KMS-11 (cell line): ENCODE measurements around the gene CTBP1.

Source experiments
- H2AFZ ChIP-seq: fragments of 200-600 bp; sonication (generic); 2 replicates; pipeline ENCODE4 v1.6.1; 2016; ENCODE audit warnings: antibody characterized with exemption, mixed run types, low read depth
- H3K27ac ChIP-seq: fragments of 200-600 bp; sonication (generic); 2 replicates; pipeline ENCODE4 v1.6.1; 2016; ENCODE audit warnings: mild to moderate bottlenecking, mixed run types
- H3K27me3 ChIP-seq: fragments of 200-600 bp; sonication (generic); 2 replicates; pipeline ENCODE4 v1.6.1; 2017; ENCODE audit warnings: mild to moderate bottlenecking, low read depth, mixed run types, moderate library complexity; ENCODE audit not compliant: insufficient read depth
- H3K36me3 ChIP-seq: fragments of 200-600 bp; sonication (generic); 2 replicates; pipeline ENCODE4 v1.6.1; 2017; ENCODE audit warnings: mild to moderate bottlenecking, mixed run types; ENCODE audit not compliant: insufficient read depth
- H3K4me1 ChIP-seq: fragments of 200-600 bp; sonication (generic); 2 replicates; pipeline ENCODE4 v1.6.1; 2016; ENCODE audit warnings: mild to moderate bottlenecking, low read depth, mixed run types; ENCODE audit not compliant: poor library complexity, severe bottlenecking
- H3K4me2 ChIP-seq: fragments of 200-600 bp; sonication (generic); 2 replicates; pipeline ENCODE4 v1.7.0; 2016; ENCODE audit warnings: mild to moderate bottlenecking, mixed run types
- H3K4me3 ChIP-seq: fragments of 200-600 bp; sonication (generic); IDR thresholded peaks from 2 replicates; pipeline ENCODE4 v1.6.1; 2017; ENCODE audit warnings: low read depth, low read length, mixed read lengths; ENCODE audit not compliant: insufficient read depth
- H3K79me2 ChIP-seq: fragments of 200-600 bp; sonication (generic); 2 replicates; pipeline ENCODE4 v1.6.1; 2016; ENCODE audit warnings: low read depth, mixed run types; ENCODE audit not compliant: insufficient read depth
- H3K9ac ChIP-seq: fragments of 200-600 bp; sonication (generic); 2 replicates; pipeline ENCODE4 v1.6.1; 2016; ENCODE audit warnings: mild to moderate bottlenecking, mixed run types
- H4K20me1 ChIP-seq: fragments of 200-600 bp; sonication (generic); 2 replicates; pipeline ENCODE4 v1.6.1; 2016; ENCODE audit warnings: mild to moderate bottlenecking, mixed run types; ENCODE audit not compliant: insufficient read depth
- CTCF ChIP-seq: fragments of 200-600 bp; sonication (generic); conservative IDR thresholded peaks from 2 replicates; pipeline ENCODE4 v1.6.1; 2017; ENCODE audit warnings: low read depth, mild to moderate bottlenecking, antibody characterized with exemption, low read length, moderate library complexity, mixed read lengths

Gene CTBP1

GRCh38 chr4:1204828-1205585 lies 43.9 kb downstream of the CTBP1 start:
- Histone ChIP-seq H3K79me2 (no peaks in the 10 kb centered on the region), H3K4me2 (no peak overlapping the region), H3K4me3 (no peak overlapping the region), H3K36me3 (no peaks in the 10 kb centered on the region), H2AFZ (no peak overlapping the region), H3K9ac (no peak overlapping the region), H3K27ac (no peak overlapping the region), H4K20me1 (no peaks in the 10 kb centered on the region), H3K4me1 (peaks cover 40% of the 10 kb centered on the region), H3K27me3 (no peaks in the 10 kb centered on the region)
- no peak for TF ChIP-seq CTCF

GRCh38 chr4:1204286-1204827 lies 44.6 kb downstream of the CTBP1 start:
- Histone ChIP-seq H3K27ac (no peak overlapping the region; the same call in 1 of the 2 replicates), H3K4me1 (peaks cover 41% of the 10 kb centered on the region)

GRCh38 chr4:1203026-1203616 lies 45.8 kb downstream of the CTBP1 start:
- no peak overlapping the region for H3K4me3 ChIP-seq
- no peak overlapping the region for H3K9ac ChIP-seq
- H3K27me3 ChIP-seq, result no peaks in the 10 kb centered on the region
- H3K79me2 ChIP-seq, result no peaks in the 10 kb centered on the region
- no peaks in the 10 kb centered on the region for H4K20me1 ChIP-seq
- H3K4me2 ChIP-seq, result no peak overlapping the region
- no peak for TF ChIP-seq CTCF
- H3K36me3 ChIP-seq, result no peaks in the 10 kb centered on the region
- H3K27ac ChIP-seq, result no peak overlapping the region
- peaks cover 41% of the 10 kb centered on the region for H3K4me1 ChIP-seq
- no peak overlapping the region for H2AFZ ChIP-seq

More at GRCh38 chr4:1204286-1204827, 44.6 kb downstream of the CTBP1 start:
- Histone ChIP-seq H3K36me3 (no peaks in the 10 kb centered on the region), H3K4me2 (no peak overlapping the region), H3K79me2 (no peaks in the 10 kb centered on the region), H3K27me3 (no peaks in the 10 kb centered on the region), H3K9ac (no peak overlapping the region), H2AFZ (no peak overlapping the region), H3K4me3 (no peak overlapping the region), H4K20me1 (no peaks in the 10 kb centered on the region)
- no peak for TF ChIP-seq CTCF

- H2AFZ ChIP-seq, result no peak overlapping the region
- H3K36me3 ChIP-seq, result no peaks in the 10 kb centered on the region
- no peak overlapping the region for H3K4me2 ChIP-seq
- no peaks in the 10 kb centered on the region for H3K79me2 ChIP-seq
- H3K4me1 ChIP-seq, result peaks cover 41% of the 10 kb centered on the region
- H3K27me3 ChIP-seq, result no peaks in the 10 kb centered on the region
- no peak overlapping the region for H3K27ac ChIP-seq
- H4K20me1 ChIP-seq, result no peaks in the 10 kb centered on the region
- H3K4me3 ChIP-seq, result no peak overlapping the region
- no peak for TF ChIP-seq CTCF
- H3K9ac ChIP-seq, result no peak overlapping the region
These were observed 46.4 kb downstream of the CTBP1 start for GRCh38 chr4:1202526-1203011.
